Neural progenitor cell (in vitro differentiated cells): ENCODE data around the gene FSTL5. TPM values are rescaled to one million over a fixed set of nuclear protein-coding genes. Genes with fewer than 3 reads are reported as not detected.

ENCODE experiments used
- DNase-seq: peaks from one replicate; pipeline ENCODE4 v3.0.0-alpha.2; 2016; ENCODE audit warnings: low spot score
- H2AFZ ChIP-seq: fragments of 200-600 bp; sonication (generic); replicated peaks from 2 replicates; pipeline ENCODE4 v1.6.1; 2016; ENCODE audit warnings: antibody characterized with exemption
- H3F3A ChIP-seq: fragments of 200-600 bp; sonication (generic); 2 replicates; pipeline ENCODE4 v1.6.1; 2016; ENCODE audit warnings: antibody characterized with exemption, low read depth
- H3K27ac ChIP-seq: fragments of 200-600 bp; sonication (generic); 2 replicates; pipeline ENCODE4 v1.5.1; 2016; ENCODE audit warnings: mild to moderate bottlenecking
- H3K27me3 ChIP-seq: fragments of 200-600 bp; sonication (generic); 2 replicates; pipeline ENCODE4 v1.6.1; 2016; ENCODE audit warnings: mild to moderate bottlenecking, moderate library complexity
- H3K36me3 ChIP-seq: fragments of 200-600 bp; sonication (generic); 2 replicates; pipeline ENCODE4 v1.5.1; 2016
- H3K4me1 ChIP-seq: fragments of 200-600 bp; sonication (generic); 2 replicates; pipeline ENCODE4 v1.6.1; 2016; ENCODE audit warnings: mixed run types
- H3K4me2 ChIP-seq: fragments of 200-600 bp; sonication (generic); 2 replicates; pipeline ENCODE4 v1.6.1; 2016
- H3K4me3 ChIP-seq: fragments of 200-600 bp; sonication (generic); 2 replicates; pipeline ENCODE4 v1.5.1; 2016
- H3K79me2 ChIP-seq: fragments of 200-600 bp; sonication (generic); 2 replicates; pipeline ENCODE4 v1.6.1; 2016; ENCODE audit warnings: low read depth
- H3K9ac ChIP-seq: fragments of 200-600 bp; sonication (generic); 2 replicates; pipeline ENCODE4 v1.6.1; 2016
- H3K9me3 ChIP-seq: fragments of 200-600 bp; sonication (generic); 2 replicates; pipeline ENCODE4 v1.5.1; 2016; ENCODE audit warnings: low read depth
- H4K20me1 ChIP-seq: fragments of 200-600 bp; sonication (generic); 2 replicates; pipeline ENCODE4 v1.6.1; 2016; ENCODE audit warnings: low read depth
- H3K27ac Mint-ChIP-seq: 3 replicates; pipeline ENCODE4 v1.8.0; 2021; ENCODE audit warnings: mixed read lengths
- H3K27me3 Mint-ChIP-seq: 2 replicates; pipeline ENCODE4 v1.8.0; 2022; ENCODE audit warnings: low read depth, mild to moderate bottlenecking, inconsistent platforms, moderate library complexity, mixed read lengths; ENCODE audit not compliant: insufficient read depth
- H3K36me3 Mint-ChIP-seq: 3 replicates; pipeline ENCODE4 v1.8.0; 2021; ENCODE audit warnings: mixed read lengths
- H3K4me1 Mint-ChIP-seq: 3 replicates; pipeline ENCODE4 v1.8.0; 2021; ENCODE audit warnings: mixed read lengths
- H3K4me3 Mint-ChIP-seq: 3 replicates; pipeline ENCODE4 v1.8.0; 2021; ENCODE audit warnings: mild to moderate bottlenecking, moderate library complexity, mixed read lengths
- H3K9me3 Mint-ChIP-seq: 3 replicates; pipeline ENCODE4 v1.8.0; 2020; ENCODE audit warnings: mixed read lengths
- EZH2 ChIP-seq: fragments of 200-600 bp; sonication (generic); IDR thresholded peaks from 2 replicates; pipeline ENCODE4 v1.6.1; 2017; ENCODE audit warnings: antibody characterized with exemption, mild to moderate bottlenecking, moderate library complexity
- EZH2phosphoT487 ChIP-seq: fragments of 200-600 bp; sonication (generic); IDR thresholded peaks from 2 replicates; pipeline ENCODE4 v1.6.1; 2017; ENCODE audit warnings: antibody characterized with exemption
- total RNA-seq: library from RNA; depleted of rRNA; stranded (reverse); fragments of >200 nt; gene quantifications from 2 replicates; pipeline ENCODE4 v1.2.3, GENCODE V29; 2015; ENCODE audit warnings: low replicate concordance
- TF ChIP-seq, protein P1 (sequence below): fragments of 200-600 bp; sonication (generic); IDR thresholded peaks from 2 replicates; pipeline ENCODE4 v1.5.1; 2017; ENCODE audit warnings: antibody characterized with exemption, mild to moderate bottlenecking

Gene FSTL5
- total RNA-seq, 1 donor from 2014 or later, result not detected

- Histone ChIP-seq H3F3A (no peaks in the 10 kb centered on the region), H3K4me2 (no peak overlapping the region), H3K9ac (no peak overlapping the region), H3K4me3 (no peak overlapping the region), H3K27me3 (no peaks in the 10 kb centered on the region), H4K20me1 (no peaks in the 10 kb centered on the region), H3K36me3 (no peaks in the 10 kb centered on the region), H3K79me2 (no peaks in the 10 kb centered on the region), H3K27ac (no peak overlapping the region), H3K4me1 (peaks cover 9% of the 10 kb centered on the region), H3K9me3 (no peaks in the 10 kb centered on the region), H2AFZ (no peak overlapping the region)
- no peak for DNase-seq
- TF ChIP-seq EZH2phosphoT487, result no peak
- no peak overlapping the region for H3K27ac Mint-ChIP-seq
- no peak overlapping the region for H3K4me3 Mint-ChIP-seq
- H3K27me3 Mint-ChIP-seq, result no peaks in the 10 kb centered on the region
- H3K9me3 Mint-ChIP-seq, result no peaks in the 10 kb centered on the region
- H3K4me1 Mint-ChIP-seq, result no peaks in the 10 kb centered on the region
- no peaks in the 10 kb centered on the region for H3K36me3 Mint-ChIP-seq
Measured at GRCh38 chr4:161799710-161800109, 364.1 kb downstream of the FSTL5 start.

DNA sequence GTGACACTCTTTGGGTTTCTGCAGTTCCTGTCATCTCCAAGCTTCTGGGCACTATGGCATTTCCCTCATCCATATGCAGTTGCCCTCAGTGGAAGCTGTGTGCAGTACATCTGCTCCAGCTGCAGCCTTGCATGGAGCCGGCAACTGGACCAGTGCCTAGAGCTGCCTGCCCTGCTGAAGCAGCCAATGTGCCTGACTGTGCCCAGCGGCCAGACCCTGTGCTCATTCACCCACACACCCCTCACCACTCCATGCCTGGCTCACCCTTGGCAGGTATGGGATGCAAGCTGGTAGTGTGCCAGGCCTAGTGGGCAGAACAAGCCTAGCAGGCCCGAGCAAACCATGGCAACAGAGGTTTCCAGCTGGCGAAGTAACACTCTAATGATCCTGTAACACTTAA, 370.8 kb downstream of the FSTL5 start:
- H3K4me3 ChIP-seq, result no peak overlapping the region
- Mint-ChIP-seq H3K27ac (no peak overlapping the region), H3K4me3 (no peak overlapping the region), H3K27me3 (no peaks in the 10 kb centered on the region), H3K4me1 (no peaks in the 10 kb centered on the region), H3K9me3 (no peaks in the 10 kb centered on the region), H3K36me3 (no peaks in the 10 kb centered on the region)
- no peaks in the 10 kb centered on the region for H3F3A ChIP-seq
- no peaks in the 10 kb centered on the region for H3K79me2 ChIP-seq
- no peak overlapping the region for H3K4me2 ChIP-seq
- no peaks in the 10 kb centered on the region for H4K20me1 ChIP-seq
- TF ChIP-seq, protein P1, sequence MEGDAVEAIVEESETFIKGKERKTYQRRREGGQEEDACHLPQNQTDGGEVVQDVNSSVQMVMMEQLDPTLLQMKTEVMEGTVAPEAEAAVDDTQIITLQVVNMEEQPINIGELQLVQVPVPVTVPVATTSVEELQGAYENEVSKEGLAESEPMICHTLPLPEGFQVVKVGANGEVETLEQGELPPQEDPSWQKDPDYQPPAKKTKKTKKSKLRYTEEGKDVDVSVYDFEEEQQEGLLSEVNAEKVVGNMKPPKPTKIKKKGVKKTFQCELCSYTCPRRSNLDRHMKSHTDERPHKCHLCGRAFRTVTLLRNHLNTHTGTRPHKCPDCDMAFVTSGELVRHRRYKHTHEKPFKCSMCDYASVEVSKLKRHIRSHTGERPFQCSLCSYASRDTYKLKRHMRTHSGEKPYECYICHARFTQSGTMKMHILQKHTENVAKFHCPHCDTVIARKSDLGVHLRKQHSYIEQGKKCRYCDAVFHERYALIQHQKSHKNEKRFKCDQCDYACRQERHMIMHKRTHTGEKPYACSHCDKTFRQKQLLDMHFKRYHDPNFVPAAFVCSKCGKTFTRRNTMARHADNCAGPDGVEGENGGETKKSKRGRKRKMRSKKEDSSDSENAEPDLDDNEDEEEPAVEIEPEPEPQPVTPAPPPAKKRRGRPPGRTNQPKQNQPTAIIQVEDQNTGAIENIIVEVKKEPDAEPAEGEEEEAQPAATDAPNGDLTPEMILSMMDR, result no peak
- TF ChIP-seq EZH2phosphoT487 (no peak), EZH2 (no peak)
- no peaks in the 10 kb centered on the region for H3K27me3 ChIP-seq
- H2AFZ ChIP-seq, result no peak overlapping the region
- no peaks in the 10 kb centered on the region for H3K36me3 ChIP-seq
- H3K4me1 ChIP-seq, result no peaks in the 10 kb centered on the region
- no peak for DNase-seq
- H3K9ac ChIP-seq, result no peak overlapping the region
- H3K27ac ChIP-seq, result no peak overlapping the region
- H3K9me3 ChIP-seq, result no peaks in the 10 kb centered on the region

DNA sequence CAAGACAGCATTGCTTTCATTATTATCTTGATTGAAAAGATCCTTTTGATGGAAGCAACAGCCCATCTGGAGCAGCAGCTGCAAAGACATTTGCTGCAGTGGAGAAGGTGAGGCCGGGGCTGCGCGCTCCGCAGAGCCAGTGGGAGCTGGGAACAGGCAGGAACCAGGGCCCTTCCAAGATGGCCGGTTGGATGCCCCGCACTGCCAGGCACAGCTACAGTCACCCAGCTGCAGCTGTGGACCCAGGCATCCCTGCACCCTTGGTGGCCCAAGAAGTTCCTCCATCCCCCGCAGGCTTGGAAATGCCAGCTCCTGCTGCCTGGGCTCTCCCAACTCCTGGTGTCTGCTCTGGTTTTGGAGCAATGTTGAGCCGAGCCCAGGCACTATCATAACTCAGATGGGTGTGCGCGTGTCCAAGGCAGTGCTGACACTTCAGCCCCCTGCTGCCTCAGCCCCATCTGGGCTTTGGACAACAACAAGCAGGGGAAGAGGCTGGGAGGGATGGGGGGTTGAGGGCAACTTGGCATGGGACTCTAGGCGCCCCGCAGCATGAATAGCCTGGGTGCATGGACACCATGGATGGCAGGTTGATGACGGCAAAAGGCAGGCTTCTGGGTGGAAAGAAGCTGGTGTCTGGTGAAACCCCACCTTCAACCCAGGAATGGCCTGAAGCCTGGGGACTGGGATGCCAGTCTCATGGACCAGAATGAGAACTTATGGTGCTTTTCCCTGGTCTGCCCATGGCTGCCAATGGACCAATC, 371.8 kb downstream of the FSTL5 start:
- Mint-ChIP-seq H3K4me1 (no peaks in the 10 kb centered on the region), H3K9me3 (no peaks in the 10 kb centered on the region), H3K27ac (no peak overlapping the region), H3K4me3 (no peak overlapping the region), H3K36me3 (no peaks in the 10 kb centered on the region), H3K27me3 (no peaks in the 10 kb centered on the region)
- no peak for TF ChIP-seq EZH2
- no peak for TF ChIP-seq EZH2phosphoT487
- TF ChIP-seq, protein P1, result no peak
- H3K4me1 ChIP-seq, result no peaks in the 10 kb centered on the region
- no peaks in the 10 kb centered on the region for H3F3A ChIP-seq
- no peaks in the 10 kb centered on the region for H4K20me1 ChIP-seq
- H3K4me3 ChIP-seq, result no peak overlapping the region
- DNase-seq, result no peak
- H3K9me3 ChIP-seq, result no peaks in the 10 kb centered on the region
- no peak overlapping the region for H2AFZ ChIP-seq
- no peak overlapping the region for H3K27ac ChIP-seq
- H3K79me2 ChIP-seq, result no peaks in the 10 kb centered on the region
- H3K9ac ChIP-seq, result no peak overlapping the region
- no peaks in the 10 kb centered on the region for H3K27me3 ChIP-seq
- H3K36me3 ChIP-seq, result no peaks in the 10 kb centered on the region
- no peak overlapping the region for H3K4me2 ChIP-seq

- DNase-seq, result no peak
- H4K20me1 ChIP-seq, result no peaks in the 10 kb centered on the region
- Mint-ChIP-seq H3K4me1 (peaks cover 2% of the 10 kb centered on the region), H3K27me3 (peaks cover 2% of the 10 kb centered on the region), H3K36me3 (no peaks in the 10 kb centered on the region), H3K4me3 (no peak overlapping the region), H3K27ac (no peak overlapping the region), H3K9me3 (no peaks in the 10 kb centered on the region)
- no peak overlapping the region for H3K4me3 ChIP-seq
- H3K27me3 ChIP-seq, result no peaks in the 10 kb centered on the region
- no peak for TF ChIP-seq EZH2
- TF ChIP-seq, protein P1, result no peak
- no peak for TF ChIP-seq EZH2phosphoT487
- H3K4me2 ChIP-seq, result no peak overlapping the region
- no peak overlapping the region for H3K27ac ChIP-seq
- H3K4me1 ChIP-seq, result no peaks in the 10 kb centered on the region
- H3K9ac ChIP-seq, result no peak overlapping the region
- H3F3A ChIP-seq, result no peaks in the 10 kb centered on the region
- no peaks in the 10 kb centered on the region for H3K79me2 ChIP-seq
- H2AFZ ChIP-seq, result no peak overlapping the region
- H3K36me3 ChIP-seq, result no peaks in the 10 kb centered on the region
- H3K9me3 ChIP-seq, result no peaks in the 10 kb centered on the region
Measured at GRCh38 chr4:161767116-161767515, 396.7 kb downstream of the FSTL5 start.
